ENCODE measurements around the gene ERI2.
"Not testable (repeated sequence)": the region's sequence is repeated elsewhere in the genome, so short reads cannot be mapped to it uniquely, and the experiment has no call there.

ERI2 gene

GRCh38 chr16:20761175-20761574 lies 45.1 kb downstream of the ERI2 start:
- no peaks in the 10 kb centered on the region for H3K9me3 ChIP-seq (ENCODE audit: insufficient read depth, low read length)
- no peak overlapping the region for H2AFZ ChIP-seq (ENCODE audit: low read depth, low read length)
- H3K4me1 ChIP-seq (ENCODE audit: low read length), result peaks cover 18% of the 10 kb centered on the region
- H3K36me3 ChIP-seq (replicated peaks; ENCODE audit: low read depth, low read length), result no peaks in the 10 kb centered on the region
- H3K27me3 ChIP-seq (ENCODE audit: low read depth, low read length), result no peaks in the 10 kb centered on the region
- no peaks in the 10 kb centered on the region for H4K20me1 ChIP-seq (ENCODE audit: insufficient read depth, low read length)
- H3K9ac ChIP-seq (ENCODE audit: low read length), result no peak overlapping the region
- H3K27ac ChIP-seq (ENCODE audit: low read length), result no peak overlapping the region
- no peak overlapping the region for H3K4me2 ChIP-seq (ENCODE audit: low read length)
- no peaks in the 10 kb centered on the region for H3K79me2 ChIP-seq (ENCODE audit: low read length)
- TF ChIP-seq CTCF (IDR thresholded peaks at IDR 0.05; ENCODE audit: low read depth, low read length) (no peak), EZH2phosphoT487 (IDR thresholded peaks at IDR 0.05; ENCODE audit: low read depth) (no peak)
- H3K4me3 ChIP-seq (ENCODE audit: low read length), result no peak overlapping the region

- Histone ChIP-seq H2AFZ (ENCODE audit: low read depth, low read length) (no peak overlapping the region), H3K36me3 (replicated peaks; ENCODE audit: low read depth, low read length) (no peaks in the 10 kb centered on the region), H3K79me2 (ENCODE audit: low read length) (no peaks in the 10 kb centered on the region), H3K27ac (ENCODE audit: low read length) (no peak overlapping the region), H3K4me3 (ENCODE audit: low read length) (no peak overlapping the region), H3K4me2 (ENCODE audit: low read length) (no peak overlapping the region), H3K27me3 (ENCODE audit: low read depth, low read length) (no peaks in the 10 kb centered on the region), H3K9me3 (ENCODE audit: insufficient read depth, low read length) (no peaks in the 10 kb centered on the region), H3K9ac (ENCODE audit: low read length) (no peak overlapping the region), H4K20me1 (ENCODE audit: insufficient read depth, low read length) (no peaks in the 10 kb centered on the region), H3K4me1 (ENCODE audit: low read length) (peaks cover 18% of the 10 kb centered on the region)
- no peak for TF ChIP-seq CTCF (IDR thresholded peaks at IDR 0.05; ENCODE audit: low read depth, low read length)
- no peak for TF ChIP-seq EZH2phosphoT487 (IDR thresholded peaks at IDR 0.05; ENCODE audit: low read depth)
These were observed 45.9 kb downstream of the ERI2 start for GRCh38 chr16:20760346-20760745.

- H3K36me3 ChIP-seq (replicated peaks; ENCODE audit: low read depth, low read length); H3K4me2 ChIP-seq (ENCODE audit: low read length); H3K9me3 ChIP-seq (ENCODE audit: insufficient read depth, low read length); H4K20me1 ChIP-seq (ENCODE audit: insufficient read depth, low read length); H3K27ac ChIP-seq (ENCODE audit: low read length); H2AFZ ChIP-seq (ENCODE audit: low read depth, low read length); H3K4me3 ChIP-seq (ENCODE audit: low read length); H3K27me3 ChIP-seq (ENCODE audit: low read depth, low read length); H3K4me1 ChIP-seq (ENCODE audit: low read length); H3K9ac ChIP-seq (ENCODE audit: low read length); H3K79me2 ChIP-seq (ENCODE audit: low read length): not testable (repeated sequence)
These were observed 50.5 kb downstream of the ERI2 start for GRCh38 chr16:20755799-20756198.

- no peaks in the 10 kb centered on the region for H3K36me3 ChIP-seq (replicated peaks; ENCODE audit: low read depth, low read length)
- no peaks in the 10 kb centered on the region for H3K9me3 ChIP-seq (ENCODE audit: insufficient read depth, low read length)
These were observed 51.0 kb downstream of the ERI2 start for GRCh38 chr16:20755238-20755637.

More at GRCh38 chr16:20755238-20755637, 51.0 kb downstream of the ERI2 start:
- Histone ChIP-seq H3K9ac (ENCODE audit: low read length) (no peak overlapping the region), H3K27ac (ENCODE audit: low read length) (no peak overlapping the region), H3K27me3 (ENCODE audit: low read depth, low read length) (no peaks in the 10 kb centered on the region), H3K4me1 (ENCODE audit: low read length) (peaks cover under 1% of the 10 kb centered on the region; the same call in 1 of the 2 replicates), H4K20me1 (ENCODE audit: insufficient read depth, low read length) (no peaks in the 10 kb centered on the region), H3K4me2 (ENCODE audit: low read length) (no peak overlapping the region), H3K4me3 (ENCODE audit: low read length) (no peak overlapping the region), H3K79me2 (ENCODE audit: low read length) (no peaks in the 10 kb centered on the region), H2AFZ (ENCODE audit: low read depth, low read length) (no peak overlapping the region)
- TF ChIP-seq CTCF (IDR thresholded peaks at IDR 0.05; ENCODE audit: low read depth, low read length), result no peak
- no peak for TF ChIP-seq EZH2phosphoT487 (IDR thresholded peaks at IDR 0.05; ENCODE audit: low read depth)

Measured in OCI-LY3 (cell line).